KMS-11 (cell line): ENCODE data around the gene ZFP36L1.

ENCODE experiments used
- H2AFZ ChIP-seq: fragments of 200-600 bp; sonication (generic); 2 replicates; pipeline ENCODE4 v1.6.1; 2016; ENCODE audit warnings: antibody characterized with exemption, mixed run types, low read depth
- H3K27ac ChIP-seq: fragments of 200-600 bp; sonication (generic); 2 replicates; pipeline ENCODE4 v1.6.1; 2016; ENCODE audit warnings: mild to moderate bottlenecking, mixed run types
- H3K27me3 ChIP-seq: fragments of 200-600 bp; sonication (generic); 2 replicates; pipeline ENCODE4 v1.6.1; 2017; ENCODE audit warnings: mild to moderate bottlenecking, low read depth, mixed run types, moderate library complexity; ENCODE audit not compliant: insufficient read depth
- H3K36me3 ChIP-seq: fragments of 200-600 bp; sonication (generic); 2 replicates; pipeline ENCODE4 v1.6.1; 2017; ENCODE audit warnings: mild to moderate bottlenecking, mixed run types; ENCODE audit not compliant: insufficient read depth
- H3K4me1 ChIP-seq: fragments of 200-600 bp; sonication (generic); 2 replicates; pipeline ENCODE4 v1.6.1; 2016; ENCODE audit warnings: mild to moderate bottlenecking, low read depth, mixed run types; ENCODE audit not compliant: poor library complexity, severe bottlenecking
- H3K4me2 ChIP-seq: fragments of 200-600 bp; sonication (generic); 2 replicates; pipeline ENCODE4 v1.7.0; 2016; ENCODE audit warnings: mild to moderate bottlenecking, mixed run types
- H3K4me3 ChIP-seq: fragments of 200-600 bp; sonication (generic); IDR thresholded peaks from 2 replicates; pipeline ENCODE4 v1.6.1; 2017; ENCODE audit warnings: low read depth, low read length, mixed read lengths; ENCODE audit not compliant: insufficient read depth
- H3K79me2 ChIP-seq: fragments of 200-600 bp; sonication (generic); 2 replicates; pipeline ENCODE4 v1.6.1; 2016; ENCODE audit warnings: low read depth, mixed run types; ENCODE audit not compliant: insufficient read depth
- H3K9ac ChIP-seq: fragments of 200-600 bp; sonication (generic); 2 replicates; pipeline ENCODE4 v1.6.1; 2016; ENCODE audit warnings: mild to moderate bottlenecking, mixed run types
- H4K20me1 ChIP-seq: fragments of 200-600 bp; sonication (generic); 2 replicates; pipeline ENCODE4 v1.6.1; 2016; ENCODE audit warnings: mild to moderate bottlenecking, mixed run types; ENCODE audit not compliant: insufficient read depth
- TF ChIP-seq, protein P1 (sequence below): fragments of 200-600 bp; sonication (generic); conservative IDR thresholded peaks from 2 replicates; pipeline ENCODE4 v1.6.1; 2017; ENCODE audit warnings: low read depth, mild to moderate bottlenecking, antibody characterized with exemption, low read length, moderate library complexity, mixed read lengths

ZFP36L1 gene

DNA sequence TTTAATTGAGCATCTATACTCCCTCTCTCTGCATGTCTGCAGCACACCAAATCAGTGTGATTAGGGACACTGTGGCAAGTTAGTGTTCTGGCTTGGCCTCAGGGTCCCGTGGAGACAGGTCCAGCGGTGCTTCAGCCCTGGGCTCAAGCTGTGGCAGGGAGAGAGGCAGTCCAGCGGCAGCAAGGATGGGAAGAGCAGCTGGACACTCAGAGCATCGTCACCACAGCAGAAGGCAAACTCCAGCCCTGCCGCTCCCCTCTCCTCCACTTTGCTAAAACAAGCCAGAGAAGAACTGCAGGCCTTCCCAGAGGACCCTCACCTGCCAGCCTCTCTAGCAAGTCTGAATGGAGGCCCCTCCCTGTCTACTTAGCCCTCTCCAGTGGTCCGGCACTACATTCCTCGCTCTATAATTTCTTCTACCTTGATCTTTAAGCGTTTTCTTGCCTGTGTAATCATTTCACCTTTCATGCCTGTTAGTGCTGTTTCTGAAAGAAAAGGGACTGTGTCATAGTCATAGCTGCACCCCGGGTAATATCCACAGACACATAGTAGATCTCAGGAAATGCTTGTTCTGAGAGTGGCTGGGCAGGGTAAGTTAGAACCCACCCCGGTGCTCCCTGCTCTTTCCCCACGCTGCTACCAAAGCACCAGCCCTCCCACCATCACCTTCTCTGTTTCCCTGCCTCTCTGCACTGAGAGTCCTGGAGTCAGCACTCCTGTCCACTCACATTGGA is 22.1 kb downstream of the ZFP36L1 start:
- Histone ChIP-seq H3K36me3 (no peaks in the 10 kb centered on the region), H3K4me3 (no peak overlapping the region), H3K4me1 (no peaks in the 10 kb centered on the region), H4K20me1 (no peaks in the 10 kb centered on the region), H3K27ac (no peak overlapping the region), H3K27me3 (no peaks in the 10 kb centered on the region), H3K4me2 (no peak overlapping the region), H2AFZ (no peak overlapping the region), H3K9ac (no peak overlapping the region), H3K79me2 (no peaks in the 10 kb centered on the region)
- TF ChIP-seq, protein P1, sequence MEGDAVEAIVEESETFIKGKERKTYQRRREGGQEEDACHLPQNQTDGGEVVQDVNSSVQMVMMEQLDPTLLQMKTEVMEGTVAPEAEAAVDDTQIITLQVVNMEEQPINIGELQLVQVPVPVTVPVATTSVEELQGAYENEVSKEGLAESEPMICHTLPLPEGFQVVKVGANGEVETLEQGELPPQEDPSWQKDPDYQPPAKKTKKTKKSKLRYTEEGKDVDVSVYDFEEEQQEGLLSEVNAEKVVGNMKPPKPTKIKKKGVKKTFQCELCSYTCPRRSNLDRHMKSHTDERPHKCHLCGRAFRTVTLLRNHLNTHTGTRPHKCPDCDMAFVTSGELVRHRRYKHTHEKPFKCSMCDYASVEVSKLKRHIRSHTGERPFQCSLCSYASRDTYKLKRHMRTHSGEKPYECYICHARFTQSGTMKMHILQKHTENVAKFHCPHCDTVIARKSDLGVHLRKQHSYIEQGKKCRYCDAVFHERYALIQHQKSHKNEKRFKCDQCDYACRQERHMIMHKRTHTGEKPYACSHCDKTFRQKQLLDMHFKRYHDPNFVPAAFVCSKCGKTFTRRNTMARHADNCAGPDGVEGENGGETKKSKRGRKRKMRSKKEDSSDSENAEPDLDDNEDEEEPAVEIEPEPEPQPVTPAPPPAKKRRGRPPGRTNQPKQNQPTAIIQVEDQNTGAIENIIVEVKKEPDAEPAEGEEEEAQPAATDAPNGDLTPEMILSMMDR = no peak

DNA sequence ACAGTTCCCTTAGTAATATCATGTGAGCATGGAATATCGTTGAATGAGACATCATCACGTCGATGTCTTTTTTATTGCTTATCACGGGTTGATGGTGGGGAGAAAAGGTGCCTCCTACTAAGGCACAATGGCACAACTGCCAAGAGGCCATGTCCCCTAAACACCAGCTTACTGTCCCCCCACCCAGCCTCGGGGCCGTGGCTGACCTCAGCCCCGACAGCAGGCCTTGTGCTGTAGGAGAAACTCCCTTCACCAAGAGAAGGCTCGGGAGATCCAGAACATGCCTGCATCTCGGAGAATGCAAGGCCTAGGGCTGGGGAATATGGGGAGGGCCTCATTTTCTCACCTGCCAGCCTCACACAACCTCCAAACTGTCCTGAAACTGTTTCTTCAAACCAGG is 22.8 kb downstream of the ZFP36L1 start:
- H3K4me3 ChIP-seq = no peak overlapping the region
- no peaks in the 10 kb centered on the region for H4K20me1 ChIP-seq
- H3K27ac ChIP-seq = no peak overlapping the region
- H3K27me3 ChIP-seq = no peaks in the 10 kb centered on the region
- H3K4me2 ChIP-seq = no peak overlapping the region
- H2AFZ ChIP-seq = no peak overlapping the region
- H3K4me1 ChIP-seq = no peaks in the 10 kb centered on the region
- no peaks in the 10 kb centered on the region for H3K79me2 ChIP-seq
- TF ChIP-seq, protein P1 = no peak
- no peaks in the 10 kb centered on the region for H3K36me3 ChIP-seq
- no peak overlapping the region for H3K9ac ChIP-seq

DNA sequence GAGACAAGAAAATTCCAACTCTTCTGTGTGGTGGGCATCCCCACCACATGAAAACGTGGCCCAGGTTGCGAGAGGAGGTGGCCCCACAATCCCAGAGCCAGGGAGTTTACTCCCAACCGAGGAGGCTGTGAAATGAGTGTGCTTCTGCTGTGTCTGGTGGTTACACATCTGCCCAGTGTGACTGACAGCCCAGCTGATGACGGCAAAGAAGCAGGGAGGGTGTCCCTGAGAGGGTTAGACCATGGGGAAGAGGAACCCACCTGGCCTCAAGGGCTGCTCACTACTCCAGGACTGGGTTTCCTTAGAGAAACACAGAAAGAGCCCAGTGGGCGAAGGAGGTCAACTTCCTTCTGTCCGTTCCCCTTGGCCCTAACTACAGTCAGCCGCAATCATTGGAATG is 24.6 kb downstream of the ZFP36L1 start:
- Histone ChIP-seq H3K79me2 (no peaks in the 10 kb centered on the region), H4K20me1 (no peaks in the 10 kb centered on the region), H3K27me3 (no peaks in the 10 kb centered on the region), H3K27ac (no peak overlapping the region), H2AFZ (no peak overlapping the region), H3K36me3 (no peaks in the 10 kb centered on the region), H3K4me3 (no peak overlapping the region), H3K4me2 (no peak overlapping the region), H3K9ac (no peak overlapping the region), H3K4me1 (no peaks in the 10 kb centered on the region)
- TF ChIP-seq, protein P1 = no peak

DNA sequence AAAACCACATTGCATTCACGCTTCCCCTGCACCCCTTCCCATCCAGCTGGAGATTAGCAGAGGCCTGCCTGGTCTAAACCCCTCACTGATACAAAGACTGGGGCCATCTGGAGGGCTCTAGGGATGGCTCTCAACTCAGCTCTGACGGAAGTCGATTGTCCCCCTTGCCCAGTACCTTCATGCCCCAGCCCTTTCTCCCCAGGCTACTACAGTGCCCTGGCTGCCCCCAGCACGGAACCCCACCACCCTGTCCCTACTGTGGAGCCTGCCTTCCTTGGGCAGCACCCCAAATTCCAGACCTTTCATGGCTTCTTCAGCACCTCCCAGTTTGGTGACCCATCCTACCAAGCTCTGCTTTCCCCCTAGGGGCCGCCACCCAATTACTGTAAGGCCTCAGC is 25.6 kb downstream of the ZFP36L1 start:
- no peak overlapping the region for H3K4me3 ChIP-seq
- no peaks in the 10 kb centered on the region for H4K20me1 ChIP-seq

More for the DNA sequence above, 25.6 kb downstream of the ZFP36L1 start:
- TF ChIP-seq, protein P1 = no peak
- Histone ChIP-seq H3K4me1 (no peaks in the 10 kb centered on the region), H3K9ac (no peak overlapping the region), H2AFZ (no peak overlapping the region), H3K4me2 (no peak overlapping the region), H3K79me2 (no peaks in the 10 kb centered on the region), H3K27me3 (no peaks in the 10 kb centered on the region), H3K36me3 (no peaks in the 10 kb centered on the region), H3K27ac (no peak overlapping the region)
